Measurements from ENCODE around the gene GRK2.

Gene GRK2

DNA sequence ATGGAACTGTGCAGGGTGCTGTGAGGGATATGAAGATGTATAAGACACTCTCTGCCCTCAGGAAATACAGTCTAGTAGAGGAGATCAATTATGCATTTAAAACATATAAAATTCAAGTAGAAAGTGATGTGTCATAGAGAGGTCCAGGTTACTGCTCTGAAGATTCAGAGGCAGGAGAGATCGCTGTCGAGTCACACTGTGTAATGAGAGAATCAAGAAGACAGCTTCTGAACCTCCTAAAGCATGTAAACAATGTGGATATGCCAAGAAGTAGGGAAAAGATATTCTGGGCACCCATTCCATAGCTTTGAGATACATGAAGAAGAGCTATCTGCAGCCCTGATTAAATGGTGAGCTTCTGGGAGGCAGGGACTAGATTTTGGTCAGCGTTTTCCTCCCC lies 53.7 kb downstream of the GRK2 start:
- Histone ChIP-seq H3K27ac (no peak overlapping the region), H3K4me3 (no peak overlapping the region)

DNA sequence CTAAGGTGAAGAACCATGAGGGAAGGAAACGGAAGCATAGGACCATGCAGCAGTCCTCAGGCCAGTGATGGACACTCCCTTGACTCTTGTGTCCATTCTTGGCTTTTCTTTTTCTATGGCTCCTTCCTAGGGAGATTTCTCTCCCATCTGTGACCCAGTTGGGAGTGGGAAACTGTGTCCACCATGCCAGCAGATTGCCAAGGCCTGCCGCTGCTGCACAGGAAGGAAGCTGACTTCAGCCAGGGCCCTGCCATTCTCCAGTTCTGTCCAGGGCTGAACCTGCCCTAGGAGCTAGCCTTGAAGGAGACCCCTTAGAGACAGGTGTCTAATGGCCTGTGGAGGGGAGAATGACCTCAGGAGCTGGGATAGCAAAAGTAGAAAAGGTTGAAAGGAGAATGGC lies 54.4 kb downstream of the GRK2 start:
- Histone ChIP-seq H3K27ac (no peak overlapping the region), H3K4me3 (no peak overlapping the region)

DNA sequence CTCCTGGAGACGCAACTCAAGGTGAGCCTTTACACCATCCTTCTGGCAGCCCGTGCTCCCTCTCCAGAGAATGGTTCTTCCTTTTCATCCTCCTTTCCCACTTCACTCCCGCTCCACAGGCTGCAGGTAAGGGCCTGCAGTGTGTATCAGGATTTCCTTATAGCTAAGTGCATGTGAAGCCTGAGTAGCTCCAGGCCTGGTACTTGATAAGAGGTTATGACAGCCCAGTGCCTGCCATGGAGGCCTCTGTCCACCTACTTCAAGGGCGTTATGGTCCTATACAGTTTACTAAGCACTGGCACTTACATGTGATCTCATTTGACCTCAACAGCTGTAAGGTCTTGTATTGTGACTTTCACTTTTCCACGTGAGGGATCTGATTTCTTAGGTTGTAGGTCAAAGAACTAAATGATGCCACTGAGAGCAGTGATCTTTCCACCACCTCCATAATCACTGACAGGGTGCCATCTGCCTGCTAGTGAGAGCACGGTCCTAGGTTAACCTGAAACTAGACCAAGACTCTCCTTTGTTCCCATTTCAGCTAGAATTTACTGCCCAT lies 55.1 kb downstream of the GRK2 start:
- Histone ChIP-seq H3K27ac (no peak overlapping the region), H3K4me3 (no peak overlapping the region)

DNA sequence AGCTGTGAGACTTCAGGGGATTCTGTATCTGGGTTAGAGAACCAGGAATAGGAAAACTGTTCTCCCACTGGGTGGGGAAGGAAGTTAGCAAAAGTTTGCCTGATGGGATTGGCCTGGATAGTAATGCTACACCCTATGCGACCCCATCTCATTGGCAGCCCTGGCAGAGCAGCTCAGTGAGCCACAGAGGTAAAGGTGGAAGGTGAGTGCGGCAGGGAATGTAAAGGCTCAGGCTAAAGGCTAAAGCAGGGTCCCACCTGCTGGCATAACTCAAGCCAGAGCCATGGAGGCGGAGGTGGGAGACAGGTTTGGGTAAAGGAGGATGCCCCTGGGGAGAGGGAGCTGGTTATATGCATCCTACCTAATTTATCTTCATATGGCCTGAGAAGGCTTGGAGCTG lies 55.8 kb downstream of the GRK2 start:
- H3K4me3 ChIP-seq, result no peak overlapping the region
- no peak overlapping the region for H3K27ac ChIP-seq

DNA sequence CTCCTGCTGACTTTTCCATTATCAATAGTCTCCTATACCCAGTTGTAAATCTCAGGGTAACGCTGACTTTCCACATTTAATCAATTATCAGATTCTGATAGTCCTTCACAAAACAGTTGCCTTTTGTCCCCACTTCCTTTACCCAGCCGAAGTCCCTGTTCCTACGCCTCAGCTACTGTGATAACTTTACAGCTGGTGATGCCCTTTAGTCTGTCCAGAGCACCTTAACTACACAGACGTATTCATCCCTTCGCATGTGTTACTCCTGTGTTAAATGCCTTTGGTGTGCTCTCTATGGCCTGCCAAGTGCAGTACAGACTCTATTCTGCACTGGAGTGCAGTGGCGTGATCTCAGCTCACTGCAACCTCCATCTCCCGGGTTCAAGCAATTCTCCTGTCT lies 57.3 kb downstream of the GRK2 start:
- no peak overlapping the region for H3K4me3 ChIP-seq
- no peak overlapping the region for H3K27ac ChIP-seq

DNA sequence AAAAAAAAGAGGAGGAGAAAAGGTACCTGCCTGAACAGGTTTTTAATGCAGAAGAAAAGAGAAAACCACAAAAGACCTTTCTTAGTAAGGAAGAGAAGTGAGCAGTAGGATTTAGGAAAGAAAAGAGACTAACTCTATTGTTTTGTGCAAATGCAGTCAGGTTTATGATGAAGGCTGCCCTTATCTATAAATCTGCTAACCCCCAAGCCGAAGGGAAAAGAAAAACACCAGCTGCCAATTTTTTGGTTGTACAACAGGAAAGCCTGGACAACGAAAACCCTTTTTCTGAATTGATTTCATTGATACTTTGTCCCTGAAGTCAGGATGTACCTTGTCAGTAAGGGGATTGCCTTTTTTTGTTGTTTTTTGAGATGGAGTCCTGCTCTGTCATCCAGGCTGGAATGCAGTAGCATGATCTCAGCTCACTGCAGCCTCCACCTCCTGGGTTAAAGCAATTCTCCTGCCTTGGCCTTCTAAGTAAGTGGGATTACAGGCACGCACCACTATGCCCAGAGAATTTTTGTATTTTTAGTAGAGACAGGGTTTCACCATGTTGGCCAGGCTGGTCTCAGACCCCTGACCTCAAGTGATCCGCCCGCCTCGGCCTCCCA lies 65.9 kb downstream of the GRK2 start:
- H3K27ac ChIP-seq, result no peak overlapping the region

More for the DNA sequence above, 65.9 kb downstream of the GRK2 start:
- no peak overlapping the region for H3K4me3 ChIP-seq
